HG03060 (cell line): ENCODE data around the gene SIAH3.
"Not testable (repeated sequence)": the region's sequence is repeated elsewhere in the genome, so short reads cannot be mapped to it uniquely, and the experiment has no call there.

ENCODE experiments used
- ATAC-seq: cut with Tn5 transposase; IDR thresholded peaks from one replicate; pipeline ENCODE4 v1.9.1; 2021; ENCODE audit warnings: low read depth, moderate number of reproducible peaks; ENCODE audit not compliant: unreplicated experiment

The SIAH3 gene, protein sequence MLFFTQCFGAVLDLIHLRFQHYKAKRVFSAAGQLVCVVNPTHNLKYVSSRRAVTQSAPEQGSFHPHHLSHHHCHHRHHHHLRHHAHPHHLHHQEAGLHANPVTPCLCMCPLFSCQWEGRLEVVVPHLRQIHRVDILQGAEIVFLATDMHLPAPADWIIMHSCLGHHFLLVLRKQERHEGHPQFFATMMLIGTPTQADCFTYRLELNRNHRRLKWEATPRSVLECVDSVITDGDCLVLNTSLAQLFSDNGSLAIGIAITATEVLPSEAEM

DNA sequence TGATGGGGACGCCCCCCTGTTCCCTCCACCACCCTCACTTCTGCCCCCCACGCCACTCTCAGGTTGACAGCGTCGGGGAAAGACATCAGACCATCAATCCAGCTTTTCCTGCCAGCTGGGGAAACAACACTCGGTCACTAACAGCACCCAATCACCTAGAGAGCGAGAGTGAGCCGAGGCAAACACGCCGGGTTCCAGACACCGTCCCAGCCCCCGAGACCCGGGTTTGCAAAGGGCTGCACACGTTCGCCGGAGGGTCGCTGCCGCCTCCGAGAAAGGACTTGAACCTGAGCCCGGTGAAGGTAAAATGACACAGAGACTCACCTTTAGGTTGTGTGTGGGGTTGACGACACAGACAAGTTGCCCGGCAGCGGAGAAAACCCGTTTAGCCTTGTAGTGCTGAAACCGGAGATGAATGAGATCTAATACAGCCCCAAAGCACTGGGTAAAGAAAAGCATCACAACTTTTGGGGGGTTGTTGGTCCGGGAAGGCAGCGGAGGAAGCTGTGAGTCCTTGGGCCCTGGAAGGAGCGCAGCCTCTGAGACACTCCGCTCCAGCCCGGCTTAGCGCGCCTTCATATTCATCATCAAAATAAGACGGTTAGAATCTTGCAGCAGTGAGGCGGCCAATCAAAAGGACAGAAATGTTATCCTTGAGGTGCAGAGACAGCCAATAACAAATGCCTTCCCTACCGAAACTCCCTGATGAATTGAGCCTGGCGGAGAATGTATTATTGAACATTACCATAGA is at the start of gene SIAH3:
TSS of gene SIAH3 (minus strand) at position 583 of the 751 bp plus-strand sequence. CDS start at position 459, 124 bp downstream.
- ATAC-seq = no peak

DNA sequence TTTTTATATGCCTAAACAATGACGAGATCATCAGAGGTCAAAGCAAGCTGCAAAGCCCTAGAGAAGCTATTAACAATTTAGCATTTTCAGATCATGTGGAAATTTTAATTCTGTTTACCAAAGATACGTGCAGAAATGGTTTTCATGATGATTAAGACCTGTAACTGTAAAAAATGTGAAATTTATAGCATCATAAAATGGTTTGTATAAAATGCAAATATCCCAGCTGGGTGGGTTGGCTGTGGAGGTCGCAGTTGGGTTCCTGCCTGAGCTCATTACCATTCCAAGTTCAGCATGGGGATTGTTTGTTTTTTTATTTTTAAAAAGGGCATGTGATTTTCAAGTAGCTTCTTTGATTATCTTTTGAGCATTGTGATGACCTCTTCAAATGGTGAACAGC is 47.9 kb upstream of the SIAH3 start:
- ATAC-seq = no peak

DNA sequence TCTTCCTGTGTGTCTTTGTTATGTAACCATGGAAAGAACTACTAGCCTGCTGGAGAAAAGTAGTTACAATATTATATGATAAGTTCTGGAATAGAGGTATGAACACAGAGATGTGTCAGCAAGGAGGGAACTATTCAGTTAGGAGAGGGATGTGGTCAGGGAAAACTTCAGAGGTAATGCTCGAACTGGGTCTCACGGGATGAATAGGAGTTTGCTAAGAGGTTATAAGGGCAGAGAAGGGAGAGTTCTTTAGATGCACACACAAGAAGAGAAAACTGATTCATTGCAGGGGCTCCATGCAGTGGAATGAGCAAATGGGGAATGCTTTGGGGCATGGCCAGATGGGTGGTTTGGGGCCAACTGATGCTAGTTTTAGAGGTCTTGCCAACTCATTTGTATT is 46.0 kb upstream of the SIAH3 start:
- no peak for ATAC-seq

DNA sequence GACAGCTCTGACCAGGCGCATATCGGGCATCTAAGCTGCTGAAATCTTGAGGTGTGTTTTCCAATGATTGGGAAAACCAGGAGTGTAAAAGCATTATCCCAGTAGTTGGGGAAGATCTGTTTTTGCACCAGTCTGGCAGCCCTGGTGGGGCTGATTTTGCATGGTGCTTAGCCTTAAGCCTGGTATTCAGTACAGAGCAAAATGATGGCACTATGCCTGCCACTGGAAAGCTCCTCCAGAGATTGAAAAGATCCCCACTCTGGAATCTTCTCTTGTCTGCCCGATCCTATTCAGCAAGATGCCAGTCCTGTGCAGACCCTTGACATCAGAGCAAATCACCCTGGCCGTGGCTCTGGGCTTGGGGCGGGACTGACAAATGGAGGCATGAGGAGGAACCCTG is 44.7 kb upstream of the SIAH3 start:
- no peak for ATAC-seq

DNA sequence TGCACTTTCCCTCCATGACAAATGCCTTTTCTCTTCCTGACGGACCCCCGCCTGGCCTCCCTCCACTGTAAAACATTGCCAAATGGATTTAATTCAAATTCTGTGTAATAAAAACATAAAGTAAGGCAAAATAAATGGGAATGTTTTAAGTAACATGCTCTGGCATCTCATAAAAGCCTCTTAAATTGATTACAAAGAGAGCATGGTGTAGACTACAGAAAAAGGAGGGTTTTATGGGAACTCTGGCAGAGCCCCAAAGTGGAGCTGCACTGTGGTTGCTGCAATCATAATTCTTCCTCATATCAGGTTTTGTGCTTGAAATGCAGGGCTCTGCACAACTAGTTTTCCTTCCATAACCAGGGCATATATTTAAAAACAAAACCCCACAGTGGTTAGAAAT is 44.3 kb upstream of the SIAH3 start:
- no peak for ATAC-seq

DNA sequence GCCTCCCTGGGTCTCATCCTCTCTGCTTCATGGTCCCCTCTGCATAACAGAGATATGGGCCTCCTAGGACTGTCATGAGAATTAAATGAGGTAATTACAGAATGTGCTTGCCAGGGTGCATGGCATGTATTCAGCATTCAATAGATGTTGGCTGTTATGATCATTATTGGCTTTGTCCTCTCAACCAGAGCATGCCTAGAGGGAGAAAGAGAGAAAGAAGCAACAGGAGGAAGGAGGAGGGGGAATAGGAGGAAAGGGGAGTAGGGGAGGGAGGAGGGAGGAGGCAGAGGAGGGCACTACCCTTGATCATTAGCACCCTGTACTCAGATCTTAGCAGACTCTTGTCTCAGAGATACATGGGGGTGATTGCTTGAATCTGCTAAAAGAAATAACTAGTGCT is 41.0 kb upstream of the SIAH3 start:
- no peak for ATAC-seq

DNA sequence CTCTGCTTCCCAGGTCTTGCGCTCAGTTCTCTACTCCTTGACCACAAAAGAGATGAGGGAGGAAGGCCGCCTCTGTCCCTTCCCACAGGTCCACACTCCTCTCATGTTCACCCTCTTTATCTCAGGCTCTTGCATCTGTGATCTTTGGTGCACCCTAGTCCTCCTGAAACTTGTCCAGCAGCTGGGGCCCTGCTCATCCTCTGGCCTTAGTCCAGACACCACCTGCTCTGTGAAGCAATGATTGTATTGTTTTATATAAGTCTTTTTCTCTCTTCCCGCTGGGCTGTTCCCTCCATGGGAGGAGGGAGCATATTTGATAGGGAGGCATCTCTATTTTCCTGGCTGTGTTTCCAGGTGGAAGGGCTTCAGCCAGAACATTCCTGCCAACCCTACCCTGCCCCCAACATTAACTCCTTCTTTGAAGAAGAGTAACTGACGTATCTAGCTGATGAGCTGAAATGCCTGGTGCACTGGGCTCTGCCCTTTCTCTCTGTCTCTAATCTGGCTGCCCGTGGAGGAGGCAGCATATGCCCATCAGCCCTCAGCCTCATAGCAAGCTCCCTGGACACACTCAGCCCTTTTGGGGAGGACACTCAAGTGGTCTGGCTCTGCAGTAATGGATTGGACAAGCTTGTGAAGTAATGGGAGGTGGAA is 38.2 kb upstream of the SIAH3 start:
- ATAC-seq = no peak

DNA sequence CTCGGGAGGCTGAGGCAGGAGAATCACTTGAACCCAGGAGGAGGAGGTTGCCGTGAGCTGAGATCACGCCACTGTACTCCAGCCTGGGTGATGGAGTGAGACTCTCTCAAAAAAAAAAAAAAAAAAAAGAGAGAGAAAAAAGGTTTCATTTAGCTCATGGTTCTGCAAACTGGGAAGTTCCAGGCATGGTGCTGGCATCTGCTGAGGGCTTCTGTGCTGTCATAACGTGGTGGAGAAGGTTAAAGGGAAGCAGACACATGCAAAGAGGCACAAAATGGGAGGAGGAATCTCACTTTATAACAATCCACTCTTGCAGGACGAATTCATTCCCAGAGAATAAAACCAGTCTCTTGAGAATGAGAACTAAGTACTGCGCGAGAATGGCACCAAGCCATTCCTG is 34.9 kb upstream of the SIAH3 start:
- no peak for ATAC-seq

DNA sequence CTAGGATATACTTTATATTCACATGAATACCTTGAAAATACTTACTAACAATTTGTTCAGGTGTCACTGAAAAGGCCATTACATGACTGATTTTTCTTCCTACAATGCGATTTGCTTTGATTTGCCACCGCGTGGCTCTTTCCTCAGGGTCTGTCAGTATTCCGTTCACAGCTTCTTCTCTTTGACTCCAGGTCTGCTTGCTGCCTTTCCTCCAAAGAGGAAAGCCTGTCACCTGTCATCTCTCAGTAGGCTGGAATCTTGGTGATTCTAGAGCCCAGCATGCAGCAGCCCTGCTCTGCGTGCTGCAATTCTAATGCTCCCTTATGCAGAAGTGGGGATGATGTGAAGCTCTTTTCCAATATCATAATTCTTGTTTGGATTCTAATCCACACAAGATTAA is 33.6 kb upstream of the SIAH3 start:
- no peak for ATAC-seq

DNA sequence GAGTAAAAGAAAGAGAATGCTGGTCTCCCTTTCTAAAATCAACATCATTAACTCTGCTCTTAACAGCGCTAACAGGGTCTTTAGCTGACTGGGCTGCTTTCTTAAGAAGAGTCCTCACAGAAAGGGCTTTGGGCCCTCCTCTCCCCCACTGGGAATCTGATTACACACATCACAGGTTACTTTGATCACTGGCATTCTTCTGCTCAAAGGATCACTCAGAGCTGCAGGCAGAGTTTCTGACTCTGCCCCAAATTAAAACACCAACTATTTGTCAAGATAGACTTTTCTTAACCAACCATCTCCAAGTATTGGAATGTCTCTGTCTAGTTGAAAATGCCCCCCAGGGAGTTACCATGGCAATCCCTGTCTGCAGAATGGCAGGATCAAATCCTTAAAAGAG is 31.1 kb upstream of the SIAH3 start:
- no peak for ATAC-seq

DNA sequence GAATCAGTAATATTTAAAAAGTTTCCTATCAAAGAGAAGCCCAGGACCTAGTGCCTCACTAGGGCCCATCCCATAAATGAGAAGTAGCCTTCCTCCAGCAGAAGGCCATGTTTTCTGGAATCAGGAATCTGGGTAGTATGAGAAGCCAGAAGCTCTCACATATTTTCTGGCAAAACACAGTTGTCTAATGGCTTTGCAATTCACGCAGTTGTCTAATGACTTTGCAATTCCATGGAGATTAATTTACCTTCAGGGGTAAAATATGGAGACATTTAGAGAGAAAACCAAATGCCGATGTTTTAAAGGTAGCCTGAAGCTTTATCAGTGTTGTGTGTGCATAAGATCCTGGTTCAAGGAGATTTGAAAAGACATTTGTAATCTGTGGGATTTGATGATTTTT is 29.8 kb upstream of the SIAH3 start:
- no peak for ATAC-seq

DNA sequence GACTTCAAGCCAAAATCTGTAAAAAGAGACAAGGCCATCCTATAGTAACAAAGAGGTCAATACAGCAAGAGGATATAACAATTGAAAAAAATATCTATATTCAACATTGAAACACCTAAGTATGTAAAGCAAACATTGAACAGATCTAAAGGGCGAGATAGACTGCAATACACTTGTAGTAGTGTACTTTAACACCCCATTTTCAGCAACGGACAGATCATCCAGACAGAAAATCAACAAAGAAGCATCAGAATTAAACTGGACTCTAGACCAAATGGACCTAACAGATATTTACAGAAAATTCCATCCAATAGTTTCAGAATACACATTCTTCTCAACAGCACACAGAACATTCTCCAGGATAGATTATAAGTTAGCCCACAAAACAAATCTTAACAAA is 28.7 kb upstream of the SIAH3 start:
- no peak for ATAC-seq

DNA sequence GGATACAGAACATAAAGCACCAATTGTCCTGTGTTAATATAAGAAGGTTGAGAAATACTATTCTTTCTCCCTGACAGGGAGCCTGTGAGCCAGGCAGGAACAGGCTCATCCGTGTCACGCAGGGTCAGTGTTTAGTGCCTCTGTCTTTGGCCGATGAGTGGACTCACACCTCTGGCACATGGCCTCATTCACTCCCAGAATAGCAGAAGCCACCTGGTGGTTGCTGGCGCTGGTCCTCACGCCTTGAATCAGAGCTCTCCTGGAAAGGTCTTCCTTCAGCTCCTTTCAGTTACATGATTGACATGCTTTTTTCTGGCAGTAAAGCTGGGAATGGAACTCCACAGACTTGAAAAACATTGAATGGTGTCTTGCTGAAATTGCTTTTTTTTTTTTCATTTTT is 28.1 kb upstream of the SIAH3 start:
- ATAC-seq = no peak

DNA sequence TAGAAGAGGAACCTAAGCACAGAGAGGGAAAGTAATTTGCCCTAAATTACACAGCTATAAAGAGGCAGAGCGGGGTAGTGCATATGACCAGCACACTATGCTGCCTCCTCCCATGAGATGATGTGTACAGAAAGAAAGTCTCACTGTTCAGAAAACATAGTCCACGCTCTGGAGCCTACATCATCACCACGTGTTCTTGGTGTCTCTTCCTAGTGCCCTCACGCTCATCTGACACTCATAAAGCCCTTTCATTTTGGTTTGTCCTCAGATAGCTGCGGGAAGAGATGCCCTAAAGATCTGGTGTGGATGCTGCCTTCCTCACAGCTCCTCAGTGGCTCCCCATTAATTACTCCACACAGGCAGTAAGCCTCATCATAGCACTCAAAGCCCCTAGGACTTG is 27.4 kb upstream of the SIAH3 start:
- no peak for ATAC-seq

DNA sequence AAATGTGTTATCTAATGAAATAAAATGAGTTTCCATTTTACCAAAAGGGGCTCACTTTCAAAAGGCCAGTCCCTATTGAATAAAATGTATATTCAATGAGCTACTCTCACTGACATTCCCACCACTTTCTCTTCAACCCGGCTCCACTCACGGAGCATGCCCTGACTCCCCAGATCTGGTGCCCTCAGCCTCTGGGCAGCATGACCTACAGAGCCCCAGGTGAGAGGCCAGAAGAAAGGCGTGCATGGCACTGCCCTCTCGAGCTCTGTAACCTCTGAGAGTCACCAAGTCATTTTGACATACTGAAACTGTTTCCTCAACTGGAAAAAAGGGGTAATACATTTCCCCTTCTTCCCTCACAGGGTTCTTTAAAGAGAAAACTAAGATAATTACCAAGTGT is 25.2 kb upstream of the SIAH3 start:
- ATAC-seq = no peak

DNA sequence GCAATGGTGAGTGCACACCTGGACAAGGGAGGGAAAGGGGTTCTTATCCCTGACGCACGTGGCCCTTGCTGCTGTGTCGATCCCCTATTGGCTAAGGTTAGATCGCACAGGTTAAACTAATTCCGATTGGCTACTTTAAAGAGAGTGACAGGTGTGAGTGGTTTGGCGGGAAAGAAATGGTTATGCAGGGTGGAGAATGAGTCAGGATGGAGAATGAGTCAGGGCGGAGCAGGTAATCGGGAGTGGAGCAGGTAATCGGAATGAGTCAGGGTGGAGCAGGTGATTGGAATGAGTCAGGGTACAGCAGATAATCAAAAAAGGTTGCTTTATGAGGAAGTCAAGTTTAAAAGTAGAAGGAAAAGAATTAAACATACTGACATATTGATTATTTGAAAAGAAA is 24.4 kb upstream of the SIAH3 start:
- no peak for ATAC-seq

DNA sequence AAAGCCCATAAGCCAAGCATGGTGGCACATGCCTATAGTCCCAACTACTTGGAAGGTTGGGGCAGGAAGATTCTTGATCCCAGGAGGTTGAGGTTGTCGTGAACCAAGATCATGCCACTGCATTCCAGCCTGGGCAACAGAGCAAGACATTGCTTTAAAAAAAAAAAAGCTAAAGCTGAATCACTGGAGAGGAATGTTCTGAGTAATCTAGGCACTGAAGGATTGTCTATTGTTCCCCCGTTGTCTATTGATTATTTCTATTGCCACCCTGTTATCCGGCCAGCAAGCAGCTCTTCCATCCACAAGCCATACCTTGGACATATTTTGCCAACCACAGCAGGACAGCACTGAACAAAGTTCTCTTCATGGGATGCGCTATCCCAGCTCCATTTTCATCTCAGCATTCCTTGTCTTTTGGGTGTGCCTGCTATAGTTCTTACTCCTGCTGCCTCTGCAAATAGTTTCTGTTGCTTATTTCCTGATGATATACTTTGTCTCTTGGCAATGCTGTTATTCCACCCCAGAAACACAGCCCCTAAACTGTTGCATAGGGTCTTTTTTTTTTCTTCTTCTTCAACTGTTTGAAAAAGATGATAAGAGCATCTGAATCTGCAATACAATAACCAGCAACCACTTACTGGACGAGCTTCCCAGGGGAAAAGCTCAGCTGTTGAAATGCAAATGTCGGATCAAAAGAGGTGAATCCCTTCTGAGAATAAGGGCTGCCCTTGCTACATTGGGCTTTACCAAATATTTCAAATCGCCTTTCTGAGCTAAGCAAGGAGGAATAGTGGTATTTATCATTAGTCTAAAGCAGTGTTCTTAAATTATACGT is 22.2 kb upstream of the SIAH3 start:
- ATAC-seq = no peak

DNA sequence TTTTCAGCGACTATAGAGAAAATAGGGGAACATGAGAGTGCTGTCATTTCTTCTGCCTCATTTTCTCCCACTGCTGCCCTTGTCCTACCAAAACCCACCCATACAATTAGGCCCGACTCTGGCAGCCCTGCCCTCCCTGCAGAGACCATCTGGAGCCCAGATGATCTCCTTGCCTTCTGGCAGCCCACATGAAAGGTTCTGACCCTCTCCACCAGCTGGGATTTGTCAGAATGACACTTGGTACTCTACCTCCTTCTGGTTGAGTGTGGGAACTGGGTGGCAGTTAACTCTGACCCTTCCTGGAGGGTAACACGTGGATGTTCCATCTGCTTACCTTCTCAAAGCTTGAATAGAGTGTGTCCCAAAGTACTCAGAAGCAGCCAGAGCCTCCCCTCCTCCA is 21.0 kb upstream of the SIAH3 start:
- no peak for ATAC-seq

DNA sequence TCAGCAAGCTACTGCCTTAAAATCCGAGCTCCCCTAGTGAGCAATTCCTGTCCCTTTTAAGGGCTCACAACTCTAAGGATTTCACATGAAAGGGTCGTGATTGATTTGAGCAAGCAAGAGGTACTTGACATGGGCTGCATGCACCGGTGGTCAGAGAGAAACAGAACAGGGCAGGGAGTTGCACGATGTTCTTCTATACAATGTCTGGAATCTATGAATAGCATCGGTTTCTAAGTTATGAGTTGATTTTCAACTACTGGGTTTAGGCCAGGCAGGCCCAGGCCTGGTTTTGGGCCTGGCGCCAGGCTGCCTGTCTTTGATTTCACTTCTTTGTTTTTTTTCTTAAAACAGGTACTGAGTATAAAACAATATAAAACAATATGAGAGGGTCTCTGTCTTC is 19.6 kb upstream of the SIAH3 start:
- ATAC-seq = not testable (repeated sequence)

DNA sequence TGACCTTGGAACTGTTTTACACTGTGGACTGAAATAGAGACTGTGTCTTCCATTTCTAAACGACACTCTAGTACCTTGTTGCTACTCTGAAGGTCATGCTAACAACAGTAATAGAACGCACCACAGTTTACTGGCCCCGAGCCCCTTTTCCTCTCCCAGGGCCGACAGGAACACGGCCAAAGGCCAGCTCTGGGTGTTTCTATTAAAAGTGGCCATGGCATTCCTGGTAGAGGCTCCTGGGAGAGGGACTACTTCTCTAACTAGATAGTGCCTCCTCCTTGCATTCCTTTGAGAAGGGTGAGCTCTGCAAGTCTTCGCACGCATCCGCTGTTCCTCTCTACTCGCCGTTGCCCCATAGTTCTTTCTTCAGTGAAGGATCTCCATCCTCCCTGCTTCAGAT is 18.7 kb upstream of the SIAH3 start:
- ATAC-seq = no peak

DNA sequence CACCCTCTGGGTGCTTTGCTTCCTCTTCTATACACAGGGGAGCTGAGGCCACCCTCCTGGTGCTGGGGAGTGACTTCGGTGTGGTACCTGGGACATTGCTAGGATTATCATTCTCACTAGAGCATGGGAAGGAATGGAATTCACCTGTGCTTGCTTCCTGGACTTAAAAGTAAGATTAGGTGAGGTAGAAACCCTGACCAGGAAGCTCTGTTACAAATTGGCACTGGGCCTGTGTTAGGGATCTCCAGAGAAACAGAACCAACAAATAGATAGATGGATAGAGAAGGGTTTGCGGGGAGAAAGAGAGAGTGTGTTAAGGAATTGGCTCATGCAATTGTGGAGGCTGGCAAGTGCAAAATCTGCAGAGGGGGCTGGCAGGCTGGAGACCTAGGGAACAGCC is 13.9 kb upstream of the SIAH3 start:
- ATAC-seq = no peak
